Stimulated activated CD8-positive, alpha-beta memory T cell treated with anti-CD3 and anti-CD28 coated beads, Interleukin-4, amount 100 ng/mL, for 1 hour (primary cell): ENCODE data around the gene NDUFAF8.
"Not testable (repeated sequence)": the region's sequence is repeated elsewhere in the genome, so short reads cannot be mapped to it uniquely, and the experiment has no call there.

Source experiments
- DNase-seq, 2 donors: peaks; one replicate each; pipeline ENCODE4 v3.0.0-alpha.2; 2020; ENCODE audit warnings: low read depth in 2 of 2, low spot score in 1 of 2

NDUFAF8 gene

GRCh38 chr17:81222906-81223761 is 16.0 kb upstream of the NDUFAF8 start, which contains the start of gene CEP131:
Gene CEP131, minus strand, starts transcription at chr17:81222965. Its CDS starts 2,909 bp downstream, at chr17:81220056.
- DNase-seq: peak; percentile 100

DNA sequence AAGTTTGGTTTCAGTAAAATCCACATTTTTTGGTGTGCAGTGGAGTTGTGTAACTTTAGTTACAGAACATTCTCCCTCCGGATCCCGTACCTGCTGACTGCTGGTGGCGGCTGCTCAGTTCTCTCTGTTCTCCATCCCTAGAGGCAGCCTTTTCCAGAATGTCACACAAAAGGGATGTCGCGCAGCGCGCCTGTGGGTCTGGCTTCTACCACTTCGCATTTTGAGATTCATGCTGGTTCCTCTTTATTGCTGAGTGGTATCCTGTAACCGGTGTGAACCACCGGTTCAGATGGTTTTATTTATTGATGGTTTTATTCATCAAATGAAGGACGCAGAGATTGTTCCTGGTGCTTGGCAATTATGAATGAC is 15.4 kb upstream of the NDUFAF8 start:
- DNase-seq: no peak

DNA sequence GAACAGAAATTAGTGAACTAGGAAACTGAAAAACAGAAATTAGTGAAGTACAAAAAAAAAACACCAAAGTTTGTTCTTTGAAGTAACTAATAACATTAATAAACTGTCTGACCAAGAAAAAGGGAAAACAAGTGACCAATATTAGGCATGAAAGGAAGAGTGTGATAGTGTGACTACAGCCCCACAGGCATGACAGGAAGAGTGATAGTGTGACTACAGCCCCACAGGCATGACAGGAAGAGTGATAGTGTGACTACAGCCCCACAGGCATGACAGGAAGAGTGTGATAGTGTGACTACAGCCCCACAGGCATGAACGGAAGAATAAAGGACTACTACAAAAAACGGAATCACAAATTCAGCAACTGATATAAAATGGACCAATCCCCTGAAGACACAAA is 11.5 kb upstream of the NDUFAF8 start:
- not testable (repeated sequence) for DNase-seq

- no peak for DNase-seq
Observed at GRCh38 chr17:81228420-81228819, 10.7 kb upstream of the NDUFAF8 start.

DNA sequence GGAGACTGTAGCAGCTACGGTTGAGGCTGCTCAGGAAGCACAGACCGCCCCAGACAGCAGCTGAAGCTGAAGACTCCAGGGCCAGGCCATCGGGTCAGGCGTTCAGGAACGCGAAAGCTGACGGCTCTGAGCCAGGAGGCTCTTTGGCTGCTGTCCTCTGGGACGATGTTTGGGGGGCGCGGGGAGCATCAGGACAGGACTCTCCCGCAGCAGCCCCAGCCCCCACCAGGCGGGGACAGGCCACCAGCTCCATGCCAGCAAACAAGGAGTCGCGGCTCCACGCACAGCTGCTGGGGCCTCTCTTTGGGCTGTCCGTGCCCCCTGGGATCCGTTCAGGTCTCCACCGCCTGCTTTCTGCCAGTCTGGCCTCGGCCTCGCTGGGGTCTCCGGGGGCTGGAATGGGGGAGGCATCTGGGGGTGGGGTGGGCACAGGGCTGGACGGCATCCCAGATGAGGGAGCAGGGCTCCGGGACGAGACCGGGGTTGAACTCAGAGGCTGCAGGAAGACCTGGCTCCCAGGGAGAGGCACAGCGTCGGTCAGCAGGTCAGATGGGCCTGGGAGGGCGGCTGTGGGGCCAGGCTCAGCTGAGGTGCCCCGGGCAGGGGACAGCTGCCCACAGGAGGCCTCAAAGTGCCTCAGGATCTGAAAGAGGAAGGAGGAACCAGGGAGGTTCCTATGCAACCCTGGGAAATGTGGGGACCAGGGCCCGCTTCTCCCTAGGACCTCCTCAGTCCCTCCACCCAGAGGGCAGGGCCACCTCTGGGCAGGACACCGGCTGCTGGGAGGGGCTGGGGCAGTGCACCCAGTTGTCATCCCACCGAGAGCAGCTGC is 10.1 kb upstream of the NDUFAF8 start:
- DNase-seq: no peak

- no peak for DNase-seq
Observed at GRCh38 chr17:81229666-81229920, 9.5 kb upstream of the NDUFAF8 start.

DNA sequence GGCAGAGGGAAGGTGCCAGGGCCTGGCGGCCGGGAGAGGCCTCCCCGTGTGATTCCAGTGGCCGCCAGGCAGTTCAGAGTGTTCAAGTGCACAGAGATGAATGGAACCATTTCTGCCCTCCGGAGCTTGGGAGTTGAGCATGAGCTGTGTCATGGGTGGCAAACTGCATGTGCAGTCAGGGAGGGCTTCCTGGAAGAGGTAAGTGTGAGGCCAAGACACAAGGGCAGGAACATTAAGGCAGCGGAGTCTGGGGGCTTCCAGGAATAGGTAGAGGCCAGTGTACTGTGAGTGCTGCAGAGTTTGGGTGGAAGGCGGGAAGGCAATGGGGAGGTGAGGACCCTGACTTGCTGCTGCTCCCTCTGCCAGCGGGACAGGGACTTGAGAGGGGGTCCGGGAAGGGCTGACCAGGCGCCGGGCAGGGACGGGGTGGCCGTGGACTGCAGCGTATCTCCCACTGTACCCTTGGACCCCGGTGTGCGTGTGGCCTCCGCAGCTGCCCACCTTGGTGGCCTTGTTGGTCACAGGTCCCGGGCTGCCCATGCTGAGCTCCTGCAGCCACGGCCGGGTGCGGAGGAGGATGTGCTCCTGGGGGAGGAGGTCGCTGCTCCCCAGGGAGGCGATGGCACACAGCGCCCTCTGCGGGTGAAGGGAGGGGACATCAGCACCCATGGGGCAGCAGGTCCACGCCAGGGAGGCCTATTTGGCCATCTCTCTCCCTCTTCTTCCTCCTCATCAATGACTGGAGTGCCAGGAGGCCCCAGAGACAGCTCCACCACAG is 8.9 kb upstream of the NDUFAF8 start:
- DNase-seq: no peak

GRCh38 chr17:81231121-81231645 is 7.9 kb upstream of the NDUFAF8 start:
- DNase-seq: no peak

DNA sequence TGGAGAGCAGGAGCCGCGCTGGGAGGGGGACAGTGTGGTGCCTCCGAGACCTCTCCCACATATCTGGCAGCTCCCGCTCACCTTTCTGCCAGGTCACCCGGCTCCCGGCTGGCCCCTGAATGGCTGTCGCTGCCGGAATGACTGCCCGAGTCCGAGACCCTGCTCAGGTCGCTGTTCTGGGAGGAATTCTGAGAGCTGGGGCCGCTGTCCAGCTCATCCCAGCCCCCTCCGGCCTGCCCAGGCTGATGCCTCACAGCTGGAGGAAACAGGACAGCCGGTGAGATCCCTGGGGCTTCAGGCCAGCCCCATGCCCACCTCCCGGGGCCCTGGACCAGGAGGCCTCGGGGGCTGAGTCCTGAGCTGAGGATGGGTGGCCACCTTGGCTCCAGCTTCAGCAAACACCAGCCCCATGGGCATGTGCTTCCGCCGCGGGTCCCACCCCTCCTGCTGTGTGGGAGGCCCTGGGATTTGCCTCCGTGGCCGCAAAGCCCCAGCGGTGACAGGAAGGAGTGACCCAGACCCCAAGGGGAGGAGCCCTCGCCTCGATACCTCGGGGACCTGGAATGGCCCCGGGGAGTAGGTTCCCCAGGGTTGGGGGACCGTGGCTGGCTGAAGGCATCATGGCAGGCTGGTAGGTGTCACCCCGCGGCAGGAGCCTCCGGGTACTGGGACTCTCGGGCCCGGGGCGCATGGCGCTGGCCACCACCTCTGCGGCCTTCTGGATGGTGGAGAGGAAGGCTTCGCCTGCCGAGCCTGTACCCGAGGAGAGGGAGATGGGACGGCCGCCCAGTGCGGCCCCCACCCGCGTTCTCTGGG is 7.1 kb upstream of the NDUFAF8 start:
- DNase-seq: no peak

DNA sequence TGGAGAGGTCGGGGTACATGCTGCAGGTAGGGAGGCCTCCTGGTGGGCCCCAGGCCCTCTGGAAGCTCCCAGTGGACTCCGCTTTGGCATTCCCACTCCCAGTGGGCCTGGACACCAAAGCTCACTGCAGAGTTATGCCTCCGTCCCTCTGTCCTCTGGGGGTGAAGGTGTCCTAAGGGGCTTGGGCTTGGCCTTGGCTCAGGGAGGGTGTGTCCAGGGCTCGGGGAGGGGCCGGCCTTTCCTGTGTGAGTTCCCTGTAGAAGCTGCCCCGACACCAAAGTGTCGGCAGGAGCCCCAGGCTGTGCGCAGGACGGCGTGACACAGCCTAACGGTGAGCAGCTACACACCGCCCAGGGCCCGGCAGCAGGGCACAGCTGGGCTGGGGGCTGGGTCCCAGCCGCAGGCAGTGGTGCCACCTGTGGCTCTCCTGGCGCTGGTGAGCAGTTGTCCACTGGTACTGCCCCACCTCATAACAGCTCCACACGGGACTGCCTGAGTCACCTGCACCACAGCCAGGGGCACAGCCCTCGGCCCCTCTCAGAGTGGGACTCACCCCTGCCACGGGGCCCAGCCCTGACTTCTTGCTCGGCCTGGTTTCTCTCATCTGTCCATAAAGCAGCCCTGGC is 6.4 kb upstream of the NDUFAF8 start:
- DNase-seq: no peak

GRCh38 chr17:81233316-81233715 is 5.8 kb upstream of the NDUFAF8 start:
- DNase-seq: no peak

DNA sequence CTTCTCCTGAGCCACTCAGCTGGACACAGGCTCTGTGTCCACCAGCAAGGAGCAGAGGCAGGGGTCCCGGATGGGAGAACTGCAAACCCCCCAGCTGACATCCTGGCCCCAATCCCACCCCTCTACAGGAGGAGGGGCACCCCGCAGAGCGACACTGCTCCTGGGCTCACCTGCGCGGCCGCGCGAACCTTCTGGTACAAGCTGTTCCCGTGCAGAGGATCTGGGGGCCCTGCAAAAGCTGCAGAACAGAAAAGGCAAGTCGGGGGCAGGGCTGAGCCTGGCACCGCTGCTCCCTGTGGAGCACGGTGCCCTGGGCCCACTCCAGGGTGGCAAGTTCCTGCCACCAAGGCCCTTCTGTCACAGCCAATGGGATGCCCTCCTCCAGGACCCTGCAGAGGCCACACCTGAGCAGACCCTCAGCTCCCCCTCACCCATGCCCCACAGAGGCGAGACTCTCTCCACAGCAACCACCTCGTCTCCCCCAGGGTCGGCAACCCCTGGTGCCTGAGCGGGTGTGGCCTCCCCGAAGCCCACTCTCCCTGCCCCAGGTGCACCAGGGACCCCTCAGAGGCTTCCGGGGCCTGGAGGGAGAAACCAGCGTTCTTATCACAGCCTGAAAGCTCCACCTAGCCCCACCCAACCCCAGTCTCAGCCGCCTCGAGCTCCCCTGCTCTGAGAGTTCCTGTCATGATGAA is 5.2 kb upstream of the NDUFAF8 start:
- DNase-seq: no peak

DNA sequence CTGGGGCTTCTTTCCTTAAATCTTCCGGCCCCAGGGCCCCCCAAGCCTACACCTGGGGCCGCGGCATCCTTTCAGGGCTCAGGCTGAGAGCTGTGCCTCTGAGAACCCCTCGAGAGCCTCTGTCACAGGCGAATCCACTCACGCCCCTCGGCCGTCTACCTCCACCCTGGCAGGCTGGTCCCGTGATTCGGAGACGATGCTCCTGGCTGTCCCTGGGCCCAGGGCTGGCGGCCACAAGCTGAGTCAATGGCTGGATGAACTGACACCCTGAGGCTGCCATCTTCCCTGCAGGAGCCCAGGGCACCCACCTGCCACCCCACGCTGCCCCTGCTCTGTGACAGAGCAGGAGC is 4.6 kb upstream of the NDUFAF8 start:
- no peak for DNase-seq

GRCh38 chr17:81234940-81235821 is 3.9 kb upstream of the NDUFAF8 start:
- DNase-seq: no peak

GRCh38 chr17:81235822-81236740 is 3.0 kb upstream of the NDUFAF8 start:
- no peak for DNase-seq

- no peak for DNase-seq
Observed at GRCh38 chr17:81236784-81237183, 2.3 kb upstream of the NDUFAF8 start.

DNA sequence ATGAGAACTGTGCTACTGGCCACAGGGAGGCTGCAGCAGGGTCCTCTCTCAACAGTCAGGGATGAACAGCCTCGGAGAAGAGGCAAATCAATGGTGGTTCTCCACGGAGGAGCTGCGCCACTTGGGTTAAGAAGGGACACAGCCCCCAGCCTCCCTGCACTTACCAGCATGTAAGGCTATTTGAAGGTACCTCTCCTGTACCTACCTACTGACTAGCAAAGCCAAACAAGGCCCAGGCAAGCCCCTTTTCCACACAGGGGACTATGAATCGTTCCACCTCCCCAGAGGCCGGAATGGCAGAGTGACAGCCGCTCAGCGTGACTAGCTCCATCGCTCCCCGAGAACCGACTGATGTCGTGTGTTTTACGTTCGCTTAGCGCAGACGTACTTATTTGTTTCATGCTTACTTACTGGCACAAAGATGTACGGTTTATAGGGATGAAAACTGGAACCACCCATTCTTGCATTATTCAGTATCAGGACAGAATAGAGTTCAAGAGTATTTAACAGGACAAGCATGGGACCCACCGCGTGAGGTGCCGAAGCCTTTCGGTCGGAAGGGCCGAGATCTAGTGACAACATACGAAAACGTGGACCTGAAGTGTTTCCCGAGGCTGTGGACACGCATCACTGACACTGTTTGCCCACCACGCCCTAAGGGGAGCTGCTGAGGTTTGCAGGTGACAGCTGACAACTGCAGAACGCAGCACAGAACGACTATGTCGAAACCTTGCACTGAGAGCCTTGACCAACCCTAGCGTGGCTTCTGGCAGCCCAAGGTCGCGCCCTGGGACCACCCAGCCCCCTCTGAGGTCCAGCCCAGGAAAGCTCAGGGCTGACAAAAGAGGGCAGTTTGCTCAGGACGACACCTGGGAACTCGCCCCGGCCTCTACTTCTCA is 1.3 kb upstream of the NDUFAF8 start:
- no peak for DNase-seq
